ENCODE results near the gene ITPR1. TPM values are rescaled to one million over a fixed set of nuclear protein-coding genes. Genes with fewer than 3 reads are reported as not detected.
A peak's percentile ranks its signal among the peaks of the same experiment; 100 is the strongest.

The ITPR1 gene
- total RNA-seq, 2 donors from 2014 or later = 119 to 177 TPM

- H3K4me3 Mint-ChIP-seq = peak overlapping the region; percentile 81
- H3K9me3 Mint-ChIP-seq = no peaks in the 10 kb centered on the region
- H3K4me1 Mint-ChIP-seq (ENCODE audit: low read depth in 2 of 2) = peaks cover 75 to 79% of the 10 kb centered on the region in 2 donors
- DNase-seq (ENCODE audit: low spot score) (no peak), ATAC-seq (no peak)
- H3K27ac Mint-ChIP-seq = peak overlapping the region; percentile 100
- no peaks in the 10 kb centered on the region for H3K27me3 Mint-ChIP-seq
- H3K36me3 Mint-ChIP-seq = peaks cover 36% of the 10 kb centered on the region
Measured at GRCh38 chr3:4835616-4836043, 342.5 kb downstream of the ITPR1 start.

DNA sequence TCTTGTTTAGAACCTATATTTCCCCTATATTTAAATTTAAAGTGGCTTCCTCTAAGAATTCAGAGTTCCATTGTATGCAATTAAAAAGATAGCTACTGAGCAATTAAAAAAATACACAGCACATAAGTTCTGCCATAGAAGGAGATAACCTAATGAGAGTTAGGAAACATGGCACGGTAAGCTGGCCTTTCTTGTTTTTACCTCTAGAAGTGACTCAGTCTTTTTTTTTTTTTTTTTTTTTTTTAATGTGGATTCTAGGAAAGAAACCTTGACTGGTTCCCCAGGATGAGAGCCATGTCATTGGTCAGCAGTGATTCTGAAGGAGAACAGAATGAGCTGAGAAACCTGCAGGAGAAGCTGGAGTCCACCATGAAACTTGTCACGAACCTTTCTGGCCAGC lies 343.4 kb downstream of the ITPR1 start:
- ATAC-seq = no peak
- Mint-ChIP-seq H3K9me3 (no peaks in the 10 kb centered on the region), H3K27ac (peak overlapping the region; percentile 100), H3K36me3 (peaks cover 36% of the 10 kb centered on the region), H3K4me3 (peak overlapping the region; percentile 81), H3K4me1 (ENCODE audit: low read depth in 2 of 2) (peaks cover 75 to 79% of the 10 kb centered on the region in 2 donors), H3K27me3 (no peaks in the 10 kb centered on the region)
- DNase-seq (ENCODE audit: low spot score) = no peak

DNA sequence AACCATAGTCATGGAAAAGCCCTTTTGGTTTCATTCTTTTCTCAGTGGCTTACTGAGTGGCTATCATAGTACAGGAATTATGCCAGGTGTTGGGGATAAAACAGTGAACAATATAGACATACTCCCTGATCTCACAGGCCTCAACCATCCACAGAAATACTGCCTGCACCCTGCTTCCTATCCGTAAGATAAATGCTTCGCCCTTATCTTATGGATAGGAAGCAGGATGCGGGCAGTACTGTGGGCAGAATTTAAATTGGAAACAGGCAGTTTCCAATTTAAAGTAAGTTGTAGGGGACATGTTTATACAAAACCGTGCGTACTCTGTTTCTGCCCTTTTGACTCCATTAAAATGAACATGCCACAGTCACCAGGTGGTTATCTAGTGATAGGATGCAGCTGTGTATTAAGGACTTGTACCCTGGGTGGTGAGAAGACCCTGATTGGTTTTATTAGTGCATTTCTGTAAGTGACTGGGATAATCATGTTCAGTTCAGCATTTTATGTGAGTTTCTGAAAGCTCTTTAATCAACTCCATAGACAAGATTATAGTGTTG lies 344.3 kb downstream of the ITPR1 start:
- Mint-ChIP-seq H3K27me3 (no peaks in the 10 kb centered on the region), H3K4me1 (ENCODE audit: low read depth in 2 of 2) (peaks cover 76 to 80% of the 10 kb centered on the region in 2 donors), H3K36me3 (peaks cover 41% of the 10 kb centered on the region), H3K27ac (peak overlapping the region; percentile 100), H3K4me3 (peak overlapping the region; percentile 81), H3K9me3 (no peaks in the 10 kb centered on the region)
- ATAC-seq (no peak), DNase-seq (ENCODE audit: low spot score) (no peak)

DNA sequence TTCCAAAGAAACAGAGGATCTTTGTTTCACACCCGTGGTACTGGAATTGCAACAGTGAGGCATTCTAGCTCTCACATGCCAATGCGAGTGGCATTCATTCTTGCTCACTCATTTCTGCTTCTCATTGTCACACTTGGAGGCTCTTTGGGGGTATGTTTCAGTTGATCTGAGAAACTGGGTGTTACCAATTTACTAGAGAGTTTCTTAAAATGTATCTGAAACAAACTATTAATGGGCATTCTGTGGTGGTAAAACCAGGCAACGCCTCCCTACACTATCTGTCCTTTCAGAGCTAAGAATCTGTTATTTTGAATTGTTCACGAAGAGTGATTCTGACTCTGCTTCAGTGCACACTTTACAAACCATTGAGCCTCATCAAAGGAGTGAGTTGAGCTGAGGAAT lies 345.5 kb downstream of the ITPR1 start:
- Mint-ChIP-seq H3K4me3 (peak overlapping the region; percentile 40), H3K9me3 (no peaks in the 10 kb centered on the region), H3K36me3 (peaks cover 48% of the 10 kb centered on the region), H3K4me1 (ENCODE audit: low read depth in 2 of 2) (peaks cover 78 to 83% of the 10 kb centered on the region in 2 donors), H3K27ac (peak overlapping the region; percentile 100), H3K27me3 (no peaks in the 10 kb centered on the region)
- DNase-seq (ENCODE audit: low spot score) (no peak), ATAC-seq (no peak)

- H3K27me3 Mint-ChIP-seq = no peaks in the 10 kb centered on the region
- H3K4me3 Mint-ChIP-seq = peak overlapping the region; percentile 38
- H3K9me3 Mint-ChIP-seq = no peaks in the 10 kb centered on the region
- H3K36me3 Mint-ChIP-seq = peaks cover 44% of the 10 kb centered on the region
- H3K4me1 Mint-ChIP-seq (ENCODE audit: low read depth in 2 of 2) = peaks cover 74 to 80% of the 10 kb centered on the region in 2 donors
- ATAC-seq (no peak), DNase-seq (ENCODE audit: low spot score) (no peak)
- H3K27ac Mint-ChIP-seq = peak overlapping the region; percentile 100
Measured at GRCh38 chr3:4839278-4839677, 346.1 kb downstream of the ITPR1 start.

DNA sequence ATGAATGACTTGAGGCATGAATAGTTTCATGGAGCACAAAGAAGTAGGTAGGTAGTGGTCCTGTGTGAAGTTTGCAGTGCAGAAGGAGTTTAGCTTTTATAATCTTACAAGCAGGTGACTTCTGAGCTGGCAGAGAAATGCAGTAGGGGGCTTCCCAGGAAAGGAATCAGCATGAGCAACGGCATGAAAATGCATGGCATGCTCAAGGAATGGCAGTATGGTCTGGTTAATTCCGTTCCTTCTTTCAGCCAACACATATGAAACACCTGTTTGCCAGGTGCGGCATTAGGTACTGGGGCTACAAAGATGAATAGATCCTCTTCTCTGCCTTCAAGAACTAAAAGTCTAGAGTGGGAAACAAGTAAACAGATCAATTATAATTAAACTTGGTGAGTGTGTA lies 348.1 kb downstream of the ITPR1 start:
- Mint-ChIP-seq H3K4me3 (peak overlapping the region; percentile 83), H3K4me1 (ENCODE audit: low read depth in 2 of 2) (peaks cover 71 to 80% of the 10 kb centered on the region in 2 donors), H3K27ac (peak overlapping the region; percentile 100), H3K36me3 (peaks cover 36% of the 10 kb centered on the region), H3K27me3 (no peaks in the 10 kb centered on the region), H3K9me3 (no peaks in the 10 kb centered on the region)
- DNase-seq (ENCODE audit: low spot score) (no peak), ATAC-seq (no peak)

GRCh38 chr3:4841776-4842440 lies 348.8 kb downstream of the ITPR1 start:
- Mint-ChIP-seq H3K36me3 (peaks cover 32% of the 10 kb centered on the region), H3K27ac (peak overlapping the region; percentile 100), H3K4me3 (peak overlapping the region; percentile 83), H3K4me1 (ENCODE audit: low read depth in 2 of 2) (peaks cover 65 to 78% of the 10 kb centered on the region in 2 donors), H3K27me3 (no peaks in the 10 kb centered on the region), H3K9me3 (no peaks in the 10 kb centered on the region)
- DNase-seq (ENCODE audit: low spot score) = no peak
- ATAC-seq = peak; percentile 66 to 73

DNA sequence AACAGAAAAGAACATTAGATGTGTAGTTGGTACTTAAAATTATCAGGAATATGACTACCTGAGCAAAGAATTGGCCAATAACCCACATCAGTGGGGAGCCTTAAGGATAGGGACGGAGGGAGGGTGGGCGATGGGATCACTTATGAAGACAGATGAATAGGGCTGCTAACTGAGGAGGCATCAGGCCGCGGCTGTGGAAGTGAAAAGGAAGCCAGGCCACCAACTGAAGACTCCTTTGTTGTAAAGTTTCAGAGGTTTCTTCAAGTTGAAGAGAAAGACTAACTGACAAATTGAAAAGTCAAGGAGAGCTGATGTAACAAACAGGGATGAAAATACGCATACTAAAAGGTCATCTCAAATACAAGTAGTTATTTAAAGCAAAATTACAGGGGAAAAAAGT lies 350.5 kb downstream of the ITPR1 start:
- peaks cover 62 to 77% of the 10 kb centered on the region in 2 donors for H3K4me1 Mint-ChIP-seq (ENCODE audit: low read depth in 2 of 2)
- peak overlapping the region; percentile 100 for H3K27ac Mint-ChIP-seq
- peaks cover 28% of the 10 kb centered on the region for H3K36me3 Mint-ChIP-seq

DNA sequence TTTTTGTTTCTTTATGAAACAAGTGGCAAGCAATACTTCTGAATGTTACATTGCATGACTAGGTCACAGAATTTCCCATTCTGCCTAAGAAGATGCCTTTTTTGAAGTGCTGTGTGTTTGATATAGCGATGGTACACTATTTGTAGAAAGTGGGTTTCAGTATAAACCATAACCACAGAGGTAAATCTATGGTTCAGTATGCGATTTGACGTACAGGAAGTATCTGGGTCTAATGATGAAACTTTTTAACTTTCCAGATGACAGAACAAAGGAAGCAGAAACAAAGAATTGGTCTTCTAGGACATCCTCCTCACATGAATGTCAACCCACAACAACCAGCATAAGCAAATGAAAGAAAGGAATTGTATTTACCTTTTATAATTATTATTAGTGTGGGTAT lies 352.7 kb downstream of the ITPR1 start:
- Mint-ChIP-seq H3K36me3 (peaks cover 26% of the 10 kb centered on the region), H3K4me1 (ENCODE audit: low read depth in 2 of 2) (peaks cover 71 to 90% of the 10 kb centered on the region in 2 donors), H3K9me3 (no peaks in the 10 kb centered on the region), H3K4me3 (peak overlapping the region; percentile 74), H3K27me3 (no peaks in the 10 kb centered on the region), H3K27ac (peak overlapping the region; percentile 100)
- DNase-seq (ENCODE audit: low spot score) (no peak), ATAC-seq (peak; percentile 78 to 79)

More for the DNA sequence above, 350.5 kb downstream of the ITPR1 start:
- no peaks in the 10 kb centered on the region for H3K27me3 Mint-ChIP-seq
- DNase-seq (ENCODE audit: low spot score) (no peak), ATAC-seq (no peak)
- H3K9me3 Mint-ChIP-seq = no peaks in the 10 kb centered on the region
- H3K4me3 Mint-ChIP-seq = peak overlapping the region; percentile 83

DNA sequence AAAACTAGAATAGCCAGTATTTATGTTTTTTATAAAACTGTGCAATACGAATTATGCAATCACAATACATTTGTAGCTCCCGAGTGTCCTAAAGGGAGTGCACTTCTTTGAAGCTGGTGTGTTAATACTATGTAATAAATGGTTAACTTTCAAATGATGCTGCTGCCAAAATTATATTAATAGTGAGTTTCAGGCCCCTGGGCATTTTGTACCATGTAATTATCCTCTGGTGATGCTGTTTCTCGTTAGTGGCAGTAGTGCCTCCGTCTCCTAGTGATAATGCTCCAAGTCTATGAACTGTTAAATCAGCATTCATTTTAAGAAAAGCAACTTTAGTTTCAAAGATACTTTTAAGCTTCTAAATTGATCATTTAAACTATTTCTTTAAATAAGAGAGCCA lies 353.4 kb downstream of the ITPR1 start:
- DNase-seq (ENCODE audit: low spot score) = no peak
- Mint-ChIP-seq H3K36me3 (peaks cover 21% of the 10 kb centered on the region), H3K4me1 (ENCODE audit: low read depth in 2 of 2) (peaks cover 71 to 90% of the 10 kb centered on the region in 2 donors), H3K27me3 (no peaks in the 10 kb centered on the region), H3K4me3 (peak overlapping the region; percentile 44), H3K27ac (peak overlapping the region; percentile 100), H3K9me3 (no peaks in the 10 kb centered on the region)
- ATAC-seq = no peak

DNA sequence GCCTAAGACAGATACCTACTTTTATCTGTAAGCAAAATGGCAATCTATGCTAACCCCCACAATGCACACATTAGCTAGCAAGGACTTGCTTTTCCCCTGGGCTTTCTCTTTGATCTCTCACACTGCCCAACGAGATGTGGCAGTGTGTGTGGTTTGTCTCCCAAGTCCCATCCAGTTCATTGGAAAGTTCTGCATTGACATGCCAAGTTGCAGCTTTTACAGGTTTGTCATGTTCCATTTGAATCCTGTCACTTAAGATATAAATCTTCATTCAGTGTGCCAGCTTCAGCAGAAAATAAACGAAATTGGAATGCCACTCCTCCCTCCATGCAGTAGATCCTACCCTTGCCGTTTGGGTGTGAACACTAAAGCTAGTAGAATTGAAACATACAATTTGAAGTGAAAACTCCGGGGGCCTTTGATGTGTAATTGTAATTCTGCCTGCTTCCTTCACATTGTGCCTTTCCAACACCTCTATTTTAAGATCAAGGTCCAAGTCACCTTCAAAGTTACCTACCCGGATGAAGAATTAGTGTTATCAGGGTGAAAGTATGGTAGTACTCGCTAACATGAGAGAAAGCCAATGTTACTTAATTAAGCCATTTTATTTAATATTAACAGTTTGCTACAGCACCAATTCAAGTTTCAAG lies 355.2 kb downstream of the ITPR1 start:
- H3K27ac Mint-ChIP-seq = peak overlapping the region; percentile 100
- no peaks in the 10 kb centered on the region for H3K9me3 Mint-ChIP-seq
- H3K4me1 Mint-ChIP-seq (ENCODE audit: low read depth in 2 of 2) = peaks cover 64 to 84% of the 10 kb centered on the region in 2 donors
- ATAC-seq (no peak), DNase-seq (ENCODE audit: low spot score) (no peak)
- no peaks in the 10 kb centered on the region for H3K27me3 Mint-ChIP-seq
- H3K36me3 Mint-ChIP-seq = peaks cover 10% of the 10 kb centered on the region
- H3K4me3 Mint-ChIP-seq = peak overlapping the region; percentile 70

GRCh38 chr3:4849136-4849535 lies 356.0 kb downstream of the ITPR1 start:
- Mint-ChIP-seq H3K9me3 (no peaks in the 10 kb centered on the region), H3K27ac (peak overlapping the region; percentile 100), H3K36me3 (peaks cover 11% of the 10 kb centered on the region), H3K4me3 (peak overlapping the region; percentile 70), H3K4me1 (ENCODE audit: low read depth in 2 of 2) (peaks cover 65 to 85% of the 10 kb centered on the region in 2 donors), H3K27me3 (no peaks in the 10 kb centered on the region)
- DNase-seq (ENCODE audit: low spot score) (no peak), ATAC-seq (no peak)

- ATAC-seq (no peak), DNase-seq (ENCODE audit: low spot score) (no peak)
- Mint-ChIP-seq H3K4me1 (ENCODE audit: low read depth in 2 of 2) (peaks cover 68 to 85% of the 10 kb centered on the region in 2 donors), H3K9me3 (no peaks in the 10 kb centered on the region), H3K36me3 (peaks cover 11% of the 10 kb centered on the region), H3K27ac (peak overlapping the region; percentile 100), H3K4me3 (peak overlapping the region; percentile 70), H3K27me3 (no peaks in the 10 kb centered on the region)
Measured at GRCh38 chr3:4849739-4850138, 356.6 kb downstream of the ITPR1 start.
